Measurements from ENCODE around the gene RNF26. TPM values are rescaled to one million over a fixed set of nuclear protein-coding genes. Genes with fewer than 3 reads are reported as not detected.

Gene RNF26
- total and polyA plus RNA-seq, 12 donors = 5.2 to 28.0 (median 12.7) TPM

- H3K4me1 ChIP-seq (replicated peaks in 1 of 2) = no peaks in the 10 kb centered on the region
- peaks cover 0 to 17% of the 10 kb centered on the region in 2 donors for H3K36me3 ChIP-seq (replicated peaks in 1 of 2)
- H3K9me3 ChIP-seq (replicated peaks in 1 of 3) = no peaks in the 10 kb centered on the region
- no peak overlapping the region for H3K27ac ChIP-seq
- no peaks in the 10 kb centered on the region for H3K27me3 ChIP-seq
- WGBS, 4 donors = 71 to 79% (median 74%) methylated on average over 9 of the region's 9 CpGs
- peak in 1 of 7 donors; percentile 12 for DNase-seq
- intact Hi-C loops (cut with DNase I) = loop anchor here (5.0 to 10.0 kb wide), 2 partner anchors 120 to 122 kb away; no protein-coding TSS in a partner anchor
- no peak overlapping the region for H3K4me3 ChIP-seq
- TF ChIP-seq CTCF (IDR thresholded peaks at IDR 0.05) (no peak), POLR2A (IDR thresholded peaks at IDR 0.05) (no peak)
These were observed 20.9 kb downstream of the RNF26 start for GRCh38 chr11:119355091-119355843.

- Histone ChIP-seq H3K4me1 (replicated peaks in 1 of 2) (peaks cover 8 to 9% of the 10 kb centered on the region in 2 donors), H3K27ac (peak overlapping the region in 3 of 5 donors; percentile 59 to 72 (median 70)), H3K27me3 (no peaks in the 10 kb centered on the region), H3K36me3 (replicated peaks in 1 of 2) (peaks cover 0 to 17% of the 10 kb centered on the region in 2 donors), H3K4me3 (peak overlapping the region in 2 of 4 donors; percentile 44 to 56), H3K9me3 (replicated peaks in 1 of 3) (no peaks in the 10 kb centered on the region)
- 1 to 4% (median 2%) methylated on average over 40 to 54 of the region's 54 CpGs for WGBS, 4 donors
- intact Hi-C loops (cut with DNase I) = loop anchor here (2.0 to 10.0 kb wide), 3 partner anchors 16 to 121 kb away; no protein-coding TSS in a partner anchor
- TF ChIP-seq POLR2A (IDR thresholded peaks at IDR 0.05) = no peak
- TF ChIP-seq CTCF (IDR thresholded peaks at IDR 0.05) = peak; percentile 80 to 97 (median 95)
- DNase-seq = peak; percentile 77 to 91 (median 88)
These were observed 22.2 kb downstream of the RNF26 start for GRCh38 chr11:119356349-119357031.

- intact Hi-C loops (cut with DNase I) = loop anchor here (2.0 to 10.0 kb wide), 3 partner anchors 16 to 120 kb away; no protein-coding TSS in a partner anchor
- Histone ChIP-seq H3K27me3 (no peaks in the 10 kb centered on the region), H3K36me3 (replicated peaks in 1 of 2) (peaks cover 0 to 17% of the 10 kb centered on the region in 2 donors), H3K9me3 (replicated peaks in 1 of 3) (no peaks in the 10 kb centered on the region), H3K4me1 (replicated peaks in 1 of 2) (peaks cover 13 to 14% of the 10 kb centered on the region in 2 donors), H3K4me3 (peak overlapping the region in 2 of 4 donors; percentile 44 to 56), H3K27ac (peak overlapping the region in 3 of 5 donors; percentile 46 to 72 (median 59))
- no peak for TF ChIP-seq CTCF (IDR thresholded peaks at IDR 0.05)
- no peak for TF ChIP-seq POLR2A (IDR thresholded peaks at IDR 0.05)
- 38 to 100% (median 52%) methylated on average over 2 to 13 of the region's 13 CpGs for WGBS, 4 donors
- no peak for DNase-seq
These were observed 22.7 kb downstream of the RNF26 start for GRCh38 chr11:119357074-119357473.
